Sigmoid colon (tissue), 7 donors: Measurements from ENCODE around the gene ZNF407. TPM values are rescaled to one million over a fixed set of nuclear protein-coding genes. Genes with fewer than 3 reads are reported as not detected.

Source experiments
- DNase-seq: peaks from one replicate; pipeline ENCODE4 v3.0.0-alpha.2; 2019
- H3K27ac ChIP-seq, 4 donors: fragments of 200-600 bp; sonication (generic); one replicate each; pipeline ENCODE4 v1.5.1; 2016 to 2019; ENCODE audit warnings: mild to moderate bottlenecking in 1 of 4
- H3K27me3 ChIP-seq, 3 donors: fragments of 200-600 bp; sonication (generic); one replicate each; pipeline ENCODE4 v1.5.1; 2019; ENCODE audit warnings: mild to moderate bottlenecking in 1 of 3
- H3K36me3 ChIP-seq, 4 donors: fragments of 200-600 bp; sonication (generic); one replicate each; pipeline ENCODE4 v1.5.1; 2016 to 2019
- H3K4me1 ChIP-seq, 4 donors: fragments of 200-600 bp; sonication (generic); one replicate each; pipeline ENCODE4 v1.5.1; 2017 to 2019
- H3K4me3 ChIP-seq, 4 donors: fragments of 200-600 bp; sonication (generic); one replicate each; pipeline ENCODE4 v1.5.1; 2017 to 2019; ENCODE audit warnings: mild to moderate bottlenecking in 2 of 4, moderate library complexity in 1 of 4
- H3K9me3 ChIP-seq, 4 donors: fragments of 200-600 bp in 3 of 4; sonication (generic) in 3 of 4; one replicate each; pipeline versions ENCODE4 v1.5.1 to v1.6.1; 2013 to 2019
- EP300 ChIP-seq, 4 donors: sonication (generic); formaldehyde crosslinking; IDR thresholded peaks; one replicate each; pipeline ENCODE4 v1.6.1; 2017; ENCODE audit warnings: antibody characterized with exemption in 4 of 4
- POLR2A ChIP-seq, 2 donors: fragments of 450-650 bp; IDR thresholded peaks; one replicate each; pipeline ENCODE4 v1.6.1; 2016; ENCODE audit warnings: antibody characterized with exemption in 2 of 2, mild to moderate bottlenecking in 2 of 2, moderate library complexity in 2 of 2
- POLR2AphosphoS5 ChIP-seq, 4 donors: sonication (generic); formaldehyde crosslinking; IDR thresholded peaks; one replicate each; pipeline ENCODE4 v1.6.1; 2017; ENCODE audit warnings: antibody characterized with exemption in 4 of 4
- WGBS, 2 donors: extraction: QIAGEN DNeasy Blood & Tissue Kit; methylation state at CpG; one replicate each; pipeline ENCODE4 v1.1.7; 2013; 5-methylcytosine and 5-hydroxymethylcytosine counted together
- intact Hi-C: fragments of 100-400 bp; cut with DNase I; formaldehyde crosslinking; loops from one replicate; pipeline ENCODE4 v1.15.1; 2023
- polyA plus RNA-seq, 3 donors: library from polyadenylated mRNA; stranded (reverse); fragments of 200-250 nt; gene quantifications; one replicate each; pipeline ENCODE4 v1.2.3, GENCODE V29; 2013
- total RNA-seq, 4 donors: library from RNA; depleted of rRNA; stranded (reverse); fragments of >200 nt; gene quantifications; one replicate each; pipeline ENCODE4 v1.1.0, GENCODE V29; 2016
- TF ChIP-seq, protein P1 (sequence below), 4 experiments: fragments of 450-650 bp in 3 of 4; fragments of 200-600 bp in 1 of 4; IDR thresholded peaks; one replicate each; pipeline ENCODE4 v1.5.1; 2016 to 2019; ENCODE audit warnings: antibody characterized with exemption in 4 of 4, mild to moderate bottlenecking in 3 of 4, moderate library complexity in 2 of 4
- donor health status: healthy with polysubstance abuse.
- donor health status: Bipolar disorder and iron deficiency.
- donor health status: healthy.

The ZNF407 gene
- total and polyA plus RNA-seq, 7 donors, result 1.4 to 19.8 (median 16.3) TPM

DNA sequence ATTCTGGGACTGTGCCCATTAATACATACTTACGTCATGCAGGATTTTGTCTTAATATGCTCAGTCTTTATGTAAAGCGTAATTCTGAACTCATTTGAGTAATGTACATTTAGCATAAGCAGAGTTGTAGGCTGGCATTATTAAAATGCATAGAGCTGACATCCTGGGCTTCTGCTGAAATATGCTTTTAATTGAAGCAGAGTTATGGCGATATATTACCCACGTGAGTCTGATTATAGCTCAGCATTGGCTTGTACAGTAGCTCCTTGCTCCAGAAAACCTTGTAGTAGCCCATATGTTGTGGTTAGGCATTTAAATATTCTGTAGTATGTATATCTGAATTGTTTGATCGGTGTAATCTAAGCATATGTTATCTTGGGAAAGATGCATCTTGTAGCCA, 377.3 kb downstream of the ZNF407 start:
- Histone ChIP-seq H3K27ac (no peak overlapping the region), H3K4me3 (no peak overlapping the region), H3K4me1 (peaks cover 0 to 12% (median 9%) of the 10 kb centered on the region in 4 donors), H3K27me3 (no peaks in the 10 kb centered on the region), H3K9me3 (no peaks in the 10 kb centered on the region), H3K36me3 (no peaks in the 10 kb centered on the region)
- TF ChIP-seq, protein P1, sequence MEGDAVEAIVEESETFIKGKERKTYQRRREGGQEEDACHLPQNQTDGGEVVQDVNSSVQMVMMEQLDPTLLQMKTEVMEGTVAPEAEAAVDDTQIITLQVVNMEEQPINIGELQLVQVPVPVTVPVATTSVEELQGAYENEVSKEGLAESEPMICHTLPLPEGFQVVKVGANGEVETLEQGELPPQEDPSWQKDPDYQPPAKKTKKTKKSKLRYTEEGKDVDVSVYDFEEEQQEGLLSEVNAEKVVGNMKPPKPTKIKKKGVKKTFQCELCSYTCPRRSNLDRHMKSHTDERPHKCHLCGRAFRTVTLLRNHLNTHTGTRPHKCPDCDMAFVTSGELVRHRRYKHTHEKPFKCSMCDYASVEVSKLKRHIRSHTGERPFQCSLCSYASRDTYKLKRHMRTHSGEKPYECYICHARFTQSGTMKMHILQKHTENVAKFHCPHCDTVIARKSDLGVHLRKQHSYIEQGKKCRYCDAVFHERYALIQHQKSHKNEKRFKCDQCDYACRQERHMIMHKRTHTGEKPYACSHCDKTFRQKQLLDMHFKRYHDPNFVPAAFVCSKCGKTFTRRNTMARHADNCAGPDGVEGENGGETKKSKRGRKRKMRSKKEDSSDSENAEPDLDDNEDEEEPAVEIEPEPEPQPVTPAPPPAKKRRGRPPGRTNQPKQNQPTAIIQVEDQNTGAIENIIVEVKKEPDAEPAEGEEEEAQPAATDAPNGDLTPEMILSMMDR (IDR thresholded peaks at IDR 0.05), result no peak
- TF ChIP-seq POLR2AphosphoS5 (IDR thresholded peaks at IDR 0.05), result no peak
- no peak for TF ChIP-seq EP300 (IDR thresholded peaks at IDR 0.05)
- TF ChIP-seq POLR2A (IDR thresholded peaks at IDR 0.05), result no peak
- intact Hi-C loops, result no loop called here
- 93 to 98% methylated on average over 5 of the region's 5 CpGs for WGBS, 2 donors
- no peak for DNase-seq

DNA sequence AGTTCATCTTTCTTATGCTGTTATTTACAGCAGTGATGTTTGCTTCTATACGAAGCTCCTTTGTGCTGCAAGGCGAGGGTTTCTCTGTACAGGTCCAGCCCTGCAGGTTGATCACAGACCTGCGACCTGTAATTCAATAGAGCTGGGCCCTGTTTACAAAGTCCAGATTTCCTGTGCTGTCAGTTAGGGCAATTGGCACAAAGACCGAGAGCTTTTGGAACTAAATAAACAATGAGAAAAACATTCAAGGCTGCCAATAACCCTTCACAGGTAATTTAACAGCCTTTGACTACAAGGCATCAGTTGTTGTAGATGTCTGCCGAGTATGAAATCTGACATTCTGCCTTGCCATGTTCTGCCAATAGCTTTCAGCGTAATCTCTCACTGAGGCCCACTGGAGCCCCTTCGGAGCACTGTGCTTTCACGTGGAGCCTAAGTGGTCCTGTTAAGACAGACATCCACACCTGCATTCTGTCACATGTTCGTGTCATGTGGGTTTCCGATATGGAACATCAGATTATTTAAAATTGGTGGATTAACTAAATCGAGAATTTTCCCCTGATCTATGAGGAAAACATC, 378.8 kb downstream of the ZNF407 start:
- Histone ChIP-seq H3K9me3 (no peaks in the 10 kb centered on the region), H3K27me3 (no peaks in the 10 kb centered on the region), H3K4me1 (peaks cover 0 to 3% (median 2%) of the 10 kb centered on the region in 4 donors), H3K36me3 (no peaks in the 10 kb centered on the region), H3K4me3 (no peak overlapping the region), H3K27ac (no peak overlapping the region)
- WGBS, 2 donors, result 16 to 69% methylated on average over 11 of the region's 11 CpGs
- intact Hi-C loops, result no loop called here
- TF ChIP-seq POLR2A (IDR thresholded peaks at IDR 0.05) (no peak), POLR2AphosphoS5 (IDR thresholded peaks at IDR 0.05) (no peak)
- TF ChIP-seq, protein P1 (IDR thresholded peaks at IDR 0.05), result no peak
- DNase-seq, result no peak

DNA sequence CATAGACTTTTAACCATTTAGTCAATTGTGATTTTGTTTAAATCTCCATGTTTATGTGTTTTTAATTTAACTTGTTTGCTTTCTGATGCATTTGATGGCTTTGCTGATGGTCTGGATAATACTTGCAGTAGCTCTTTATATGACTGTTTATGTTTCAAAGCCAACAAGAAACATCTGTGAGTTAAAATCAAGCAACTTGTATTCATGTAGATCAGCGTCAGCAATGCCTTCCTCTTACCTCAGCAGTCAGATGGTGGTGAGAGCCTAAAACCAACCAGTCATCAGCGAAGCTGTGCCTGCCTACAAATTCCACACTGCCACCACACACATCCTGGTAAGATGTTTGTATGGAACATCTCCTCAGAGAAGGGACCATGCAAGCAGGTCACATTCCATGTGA, 379.4 kb downstream of the ZNF407 start:
- Histone ChIP-seq H3K9me3 (no peaks in the 10 kb centered on the region), H3K27ac (no peak overlapping the region), H3K4me1 (no peaks in the 10 kb centered on the region), H3K4me3 (no peak overlapping the region), H3K36me3 (no peaks in the 10 kb centered on the region), H3K27me3 (no peaks in the 10 kb centered on the region)
- no peak for DNase-seq
- TF ChIP-seq POLR2AphosphoS5 (IDR thresholded peaks at IDR 0.05), result no peak
- no peak for TF ChIP-seq EP300 (IDR thresholded peaks at IDR 0.05)
- TF ChIP-seq POLR2A (IDR thresholded peaks at IDR 0.05), result no peak
- TF ChIP-seq, protein P1 (IDR thresholded peaks at IDR 0.05), result no peak
- WGBS, 2 donors, result 87 to 89% methylated on average over 2 of the region's 2 CpGs
- intact Hi-C loops, result no loop called here

DNA sequence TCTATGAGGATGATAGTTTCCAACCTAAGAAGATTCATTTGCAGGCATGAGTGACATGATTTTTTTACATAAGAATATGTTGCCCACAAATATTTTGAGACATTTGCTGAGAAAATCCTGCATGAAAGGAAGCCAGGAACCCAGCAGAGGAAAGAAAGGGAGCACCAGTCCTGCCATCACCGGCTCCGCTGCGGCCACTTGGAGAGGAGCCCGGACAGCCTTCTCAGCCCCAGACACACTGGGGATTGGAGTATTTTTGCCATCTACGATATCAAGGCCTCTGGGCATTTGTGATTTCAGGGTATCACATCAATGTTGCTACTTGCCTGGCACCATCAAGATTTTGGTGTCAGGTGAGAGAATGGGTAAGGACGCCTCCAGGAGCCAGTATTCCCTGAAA, 383.0 kb downstream of the ZNF407 start:
- Histone ChIP-seq H3K27ac (no peak overlapping the region), H3K9me3 (no peaks in the 10 kb centered on the region), H3K4me3 (no peak overlapping the region), H3K4me1 (no peaks in the 10 kb centered on the region), H3K27me3 (no peaks in the 10 kb centered on the region), H3K36me3 (no peaks in the 10 kb centered on the region)
- intact Hi-C loops, result no loop called here
- TF ChIP-seq POLR2A (IDR thresholded peaks at IDR 0.05), result no peak
- TF ChIP-seq EP300 (IDR thresholded peaks at IDR 0.05), result no peak
- TF ChIP-seq, protein P1 (IDR thresholded peaks at IDR 0.05), result no peak
- TF ChIP-seq POLR2AphosphoS5 (IDR thresholded peaks at IDR 0.05), result no peak
- 96% methylated on average over 6 of the region's 6 CpGs for WGBS, 2 donors
- no peak for DNase-seq

DNA sequence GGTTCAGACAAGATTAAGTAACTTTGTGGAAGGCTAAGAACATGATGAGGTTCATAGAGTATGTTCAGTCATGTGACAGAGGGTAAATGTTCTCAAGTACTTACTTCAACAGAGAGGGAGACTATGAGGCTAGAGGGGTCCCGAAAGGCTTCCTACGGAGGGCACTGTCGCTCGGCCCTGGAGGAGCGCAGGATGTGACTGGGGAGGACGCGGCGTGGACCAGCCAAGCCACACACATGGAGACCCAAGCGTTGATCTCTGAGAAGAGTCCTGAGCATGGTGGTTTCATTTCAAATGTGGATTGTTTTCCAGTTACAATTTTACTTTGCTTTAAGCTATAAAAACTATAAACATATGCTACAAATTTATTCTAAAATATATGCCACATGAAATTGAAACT, 383.8 kb downstream of the ZNF407 start:
- 98 to 99% methylated on average over 9 of the region's 9 CpGs for WGBS, 2 donors
- no peak overlapping the region for H3K4me3 ChIP-seq
- H3K27ac ChIP-seq, result no peak overlapping the region
- DNase-seq, result no peak
- no peaks in the 10 kb centered on the region for H3K27me3 ChIP-seq
- intact Hi-C loops, result no loop called here
- TF ChIP-seq POLR2A (IDR thresholded peaks at IDR 0.05) (no peak), EP300 (IDR thresholded peaks at IDR 0.05) (no peak), POLR2AphosphoS5 (IDR thresholded peaks at IDR 0.05) (no peak)
- TF ChIP-seq, protein P1 (IDR thresholded peaks at IDR 0.05), result no peak
- no peaks in the 10 kb centered on the region for H3K36me3 ChIP-seq
- no peaks in the 10 kb centered on the region for H3K4me1 ChIP-seq
- no peaks in the 10 kb centered on the region for H3K9me3 ChIP-seq
